ENCODE measurements around the gene MBD5.

MBD5 gene

DNA sequence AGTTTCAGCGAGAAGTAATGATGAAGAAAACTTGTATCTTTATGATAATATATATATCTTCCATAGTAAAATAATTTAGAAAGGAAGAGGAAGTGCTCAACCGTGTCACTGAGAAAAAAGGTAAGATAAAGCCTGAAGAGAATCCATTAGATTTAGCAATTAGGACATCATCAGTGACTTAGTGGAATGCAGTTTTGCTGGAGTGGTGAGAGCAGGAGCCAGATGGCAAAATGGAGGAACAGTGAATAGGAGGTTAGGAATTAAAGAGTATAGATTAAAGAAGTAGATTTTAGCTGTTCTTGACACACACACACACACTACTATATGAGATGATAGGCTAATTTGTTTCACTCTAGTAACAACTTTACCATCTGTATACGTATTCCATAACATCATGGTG, 466.5 kb downstream of the MBD5 start:
- DNase-seq, result no peak

DNA sequence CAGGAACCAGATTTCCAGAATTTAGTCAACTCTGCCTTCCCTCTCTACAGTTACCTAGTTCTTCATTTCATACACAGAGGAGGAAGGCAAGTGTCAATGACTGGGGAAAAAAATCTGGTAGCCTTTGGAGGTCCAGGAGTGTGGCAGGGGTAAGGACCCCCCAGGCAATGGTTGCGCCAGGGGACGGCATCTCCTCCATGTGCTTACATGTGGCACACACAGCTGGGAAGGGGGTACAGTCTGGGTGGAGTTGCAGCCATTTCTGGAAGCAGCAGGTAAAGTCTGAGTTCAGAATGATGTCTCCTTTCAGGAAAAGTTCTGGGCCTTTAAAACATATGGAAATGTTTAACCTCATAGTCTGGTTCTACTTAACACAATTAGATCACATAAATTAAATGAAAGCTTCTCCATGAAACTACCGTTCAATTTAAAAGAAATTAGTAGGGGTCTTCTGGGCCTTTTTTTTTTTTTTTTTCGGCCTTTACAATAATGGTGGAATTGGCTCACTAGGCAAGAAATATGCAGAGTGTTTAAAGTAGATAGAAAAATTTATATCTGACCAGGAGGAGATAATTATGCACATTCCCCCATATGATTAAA, 470.0 kb downstream of the MBD5 start:
- DNase-seq, result no peak

DNA sequence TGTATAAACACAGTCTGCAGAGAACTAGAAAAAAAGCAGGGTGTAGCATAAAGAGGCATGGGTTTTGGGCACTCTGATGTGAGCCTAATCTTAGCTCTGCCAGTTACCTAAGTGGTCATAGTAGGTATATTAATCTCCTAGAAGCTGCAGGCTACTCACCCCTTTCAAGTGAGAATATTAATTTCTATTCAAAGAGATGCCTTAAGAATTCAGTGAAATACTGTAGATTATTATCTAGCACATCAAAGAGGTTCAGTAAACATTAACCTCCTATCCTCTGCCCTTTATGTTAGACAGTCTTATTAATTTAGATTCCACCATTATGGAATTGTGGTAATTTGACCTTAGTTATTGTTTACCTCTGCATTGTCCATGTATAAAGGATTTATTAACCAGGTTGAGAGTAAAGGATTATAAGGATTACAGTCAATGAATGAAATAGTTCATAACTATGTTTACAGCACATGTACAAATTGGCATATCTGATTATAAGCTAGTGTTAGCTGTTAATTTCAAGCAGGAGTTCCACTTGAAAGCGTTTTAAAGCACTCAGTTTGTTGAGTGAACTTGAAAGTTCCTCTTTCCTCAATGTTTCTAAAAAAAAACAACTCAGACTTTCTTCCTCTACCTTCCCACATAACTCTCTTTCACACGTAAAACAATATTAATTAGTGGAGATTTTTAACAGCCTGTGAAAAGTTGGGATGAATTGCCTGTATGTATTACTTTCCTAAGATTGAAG, 473.1 kb downstream of the MBD5 start:
- DNase-seq, result no peak

DNA sequence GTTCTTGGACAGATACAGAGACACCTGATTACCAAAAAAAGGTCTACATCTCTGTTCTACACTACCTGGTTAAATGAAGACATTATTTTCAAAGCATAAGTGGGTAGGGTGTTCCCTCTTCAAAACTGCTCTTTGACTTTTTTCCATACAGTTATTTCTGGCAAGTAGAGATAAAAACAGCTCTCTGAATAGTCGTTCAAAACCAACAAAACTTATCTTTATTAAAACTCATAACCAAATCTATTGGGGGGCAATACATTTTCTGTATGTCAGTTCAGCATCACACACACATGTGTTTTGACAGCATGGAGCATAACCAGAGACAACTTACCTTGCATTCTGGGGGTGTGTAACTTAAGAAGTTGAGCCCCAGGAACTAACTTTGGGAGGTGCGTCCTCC, 474.7 kb downstream of the MBD5 start:
- no peak for DNase-seq

DNA sequence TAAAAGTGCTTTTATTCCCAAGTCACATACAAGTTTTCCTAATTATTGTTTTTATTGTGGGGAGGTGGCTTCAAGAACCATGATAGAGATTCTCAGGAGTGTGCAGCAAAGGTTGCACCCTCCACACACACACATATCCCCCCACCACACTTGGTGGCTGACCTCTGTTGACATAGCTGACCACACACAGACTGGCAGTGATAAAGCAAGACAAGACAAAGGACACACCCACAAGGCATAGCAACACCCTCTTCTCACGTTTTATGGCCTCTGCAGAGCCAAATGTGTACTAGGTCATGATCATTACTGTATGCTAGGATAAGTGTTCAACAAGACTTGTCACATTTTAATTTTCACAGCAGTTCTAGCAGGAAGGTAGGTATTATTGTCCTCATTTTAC, 480.7 kb downstream of the MBD5 start:
- DNase-seq, result no peak

DNA sequence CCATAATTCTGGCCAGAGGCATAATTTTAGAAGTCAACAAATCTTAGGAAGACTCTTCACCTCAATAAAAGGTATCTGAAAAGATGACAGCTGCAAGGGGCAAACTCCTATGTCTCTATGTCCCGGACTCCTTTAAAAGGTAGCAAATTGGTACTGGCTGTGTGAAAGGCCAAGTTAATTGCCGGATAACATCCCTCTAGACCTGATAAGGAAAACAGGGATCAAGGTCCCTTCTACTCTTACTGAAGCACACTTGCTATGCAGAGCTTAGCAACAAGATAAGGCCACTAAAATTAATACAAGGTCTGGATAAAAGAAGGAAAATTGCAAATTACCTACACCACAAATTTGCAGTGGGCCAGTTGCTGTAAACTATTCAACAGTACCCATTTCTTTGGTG, 482.6 kb downstream of the MBD5 start:
- no peak for DNase-seq

DNA sequence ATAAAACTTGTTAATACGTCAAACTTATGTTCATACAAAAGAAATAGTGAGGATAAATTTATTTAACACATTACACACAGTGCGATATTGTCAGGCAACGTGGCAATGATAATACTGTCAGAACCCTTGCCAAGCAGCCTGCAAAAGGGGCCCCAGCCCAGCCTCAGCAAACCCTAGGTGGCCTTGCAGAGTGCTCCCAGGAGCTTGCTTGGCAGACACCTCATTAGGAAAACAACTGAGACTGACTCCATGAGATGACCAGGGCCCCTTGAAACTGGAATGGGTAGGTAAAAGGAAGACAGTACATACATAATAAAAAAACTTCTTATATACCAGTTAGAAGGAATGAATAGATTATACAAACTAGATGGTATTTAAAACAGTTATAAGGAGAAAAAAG, 487.1 kb downstream of the MBD5 start:
- no peak for DNase-seq

DNA sequence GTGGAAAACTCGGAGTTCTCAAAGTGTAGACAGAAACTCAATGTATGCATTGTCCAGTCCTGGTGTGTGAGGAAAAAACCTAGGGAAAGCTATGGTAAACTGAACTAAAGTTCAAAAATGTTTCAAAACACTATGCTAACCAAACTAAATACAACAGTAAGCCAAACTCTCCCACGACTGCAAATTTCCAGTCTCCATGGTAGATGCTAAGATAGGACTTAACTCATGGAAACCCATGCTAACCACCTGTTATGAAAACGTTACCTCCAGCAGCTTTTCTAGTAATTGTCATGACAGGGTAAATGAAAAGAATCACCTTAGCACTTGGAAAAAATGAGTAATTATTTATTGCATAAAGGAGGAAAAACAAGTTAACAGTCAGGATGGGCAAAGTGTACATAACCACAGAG, 488.0 kb downstream of the MBD5 start:
- DNase-seq, result no peak

DNA sequence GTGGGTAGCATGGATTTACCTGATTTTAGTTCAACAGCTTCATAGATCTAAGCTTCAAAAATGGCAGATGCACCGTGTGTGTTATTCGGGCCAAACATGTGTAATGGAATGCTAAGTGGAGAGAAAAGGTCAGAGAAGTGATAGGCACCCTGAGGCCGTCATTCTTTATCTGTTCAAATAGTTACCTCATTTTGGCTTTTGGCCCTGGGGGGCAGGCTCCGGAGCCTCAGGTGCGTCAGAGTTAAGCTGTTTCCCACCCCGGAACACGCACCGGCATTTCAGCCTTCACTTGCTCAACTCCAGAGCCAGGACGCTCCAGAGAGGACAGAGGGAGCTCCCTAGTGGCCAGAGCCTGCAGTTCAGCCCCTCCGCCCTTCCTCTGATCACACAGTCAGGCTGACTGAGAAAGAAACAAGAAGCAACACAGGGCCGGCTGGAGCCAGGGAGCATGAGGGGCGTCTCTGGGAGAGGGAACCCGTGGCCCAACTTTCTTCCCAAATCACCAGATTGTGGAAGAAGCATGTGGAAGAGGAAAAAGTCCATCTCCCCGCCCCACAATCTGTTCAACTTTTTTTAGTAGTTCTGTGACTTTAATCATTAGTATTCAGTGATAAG, 488.5 kb downstream of the MBD5 start:
- DNase-seq, result peak; percentile 73 to 88

DNA sequence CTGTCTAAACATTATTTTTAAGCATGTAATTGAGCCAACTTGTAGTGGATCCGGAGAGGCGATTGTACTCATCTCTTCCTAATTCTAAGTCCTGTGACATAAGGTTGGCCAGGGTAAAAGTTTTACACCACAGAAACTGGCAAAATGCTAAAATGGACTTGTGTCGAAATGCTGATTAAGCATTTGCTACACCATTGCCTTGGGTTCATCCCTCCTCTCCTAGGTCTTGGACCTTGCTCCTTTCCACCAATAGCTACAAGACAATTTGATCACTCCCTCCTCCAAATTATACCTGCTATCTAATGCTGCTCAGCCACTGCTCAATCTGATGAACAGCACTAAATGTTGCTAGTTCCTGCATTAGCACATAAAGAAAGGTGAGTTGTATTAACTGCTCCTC, 491.0 kb downstream of the MBD5 start:
- DNase-seq, result no peak

DNA sequence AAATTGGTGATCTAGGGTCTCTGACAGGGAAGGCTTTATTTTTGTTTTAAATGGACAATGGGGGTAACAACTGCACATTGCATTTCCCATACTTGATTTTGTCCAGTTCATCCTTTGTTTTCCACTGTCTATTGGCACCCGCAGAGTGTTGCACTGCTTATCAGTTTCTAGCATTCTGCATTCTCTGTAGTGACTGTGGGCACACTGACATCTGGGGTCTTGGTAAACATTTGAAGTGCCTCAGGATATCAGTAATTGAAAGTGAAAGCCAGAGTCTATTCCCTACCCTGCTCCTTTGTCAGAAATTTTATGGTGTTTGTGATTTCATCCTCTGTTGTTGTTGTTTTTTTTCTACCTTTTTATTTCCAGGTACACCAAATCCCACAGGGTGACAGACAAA, 491.6 kb downstream of the MBD5 start:
- no peak for DNase-seq

DNA sequence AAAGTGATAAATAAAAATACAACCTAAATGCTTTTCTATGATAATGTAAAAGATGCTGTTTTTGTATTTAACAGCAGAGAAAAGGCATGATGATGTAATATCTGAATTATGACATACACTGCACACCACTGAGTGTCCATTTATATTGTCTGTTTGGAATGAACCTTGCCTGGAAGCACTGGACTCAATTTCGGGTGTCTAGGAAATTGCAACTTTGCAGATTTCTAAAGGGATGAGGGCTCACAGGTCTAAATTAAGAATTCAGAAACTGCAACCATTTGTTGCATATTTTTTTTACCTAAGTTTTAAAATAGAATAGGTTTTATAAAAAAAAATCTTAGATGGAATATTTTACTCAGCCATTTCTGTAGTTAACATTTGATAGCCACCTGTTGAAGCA, 492.5 kb downstream of the MBD5 start:
- DNase-seq, result no peak

DNA sequence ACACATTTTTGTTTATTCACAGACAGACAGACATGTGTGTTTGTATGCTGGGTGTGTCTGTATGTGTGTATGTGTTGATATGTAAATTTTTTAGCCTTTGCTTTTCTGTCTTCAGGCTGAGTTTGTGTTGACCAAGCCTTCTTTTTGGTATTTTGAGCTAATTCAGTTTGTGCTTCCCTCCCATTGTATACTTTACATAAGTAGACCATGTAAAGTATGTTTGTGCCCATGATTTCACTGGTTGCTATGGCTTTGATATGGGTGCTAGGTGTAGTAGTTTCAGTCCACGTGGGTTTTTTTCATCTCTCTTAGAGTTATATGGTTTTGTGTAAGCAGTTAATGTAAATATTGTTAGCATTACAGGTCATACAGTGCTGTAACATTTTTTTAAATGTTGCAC, 494.2 kb downstream of the MBD5 start:
- no peak for DNase-seq

DNA sequence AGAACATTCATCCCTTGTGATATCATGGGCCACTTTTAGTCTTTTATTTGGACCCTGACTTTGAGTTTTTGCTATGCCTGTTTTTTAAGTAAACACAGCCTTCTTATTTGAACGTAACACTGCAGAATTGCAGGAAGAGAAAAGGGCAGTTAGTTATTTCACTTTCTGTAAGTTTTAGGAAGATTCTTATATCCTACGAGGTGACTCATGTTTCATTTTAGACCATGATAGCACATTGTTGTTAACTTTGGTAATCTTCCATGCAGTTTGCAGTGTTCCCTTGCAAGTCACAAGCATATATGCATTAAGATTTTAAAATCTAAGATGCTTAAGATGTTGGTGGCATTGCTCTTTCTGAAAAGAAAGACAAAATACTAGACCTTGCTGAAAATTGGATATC, 495.1 kb downstream of the MBD5 start:
- no peak for DNase-seq

DNA sequence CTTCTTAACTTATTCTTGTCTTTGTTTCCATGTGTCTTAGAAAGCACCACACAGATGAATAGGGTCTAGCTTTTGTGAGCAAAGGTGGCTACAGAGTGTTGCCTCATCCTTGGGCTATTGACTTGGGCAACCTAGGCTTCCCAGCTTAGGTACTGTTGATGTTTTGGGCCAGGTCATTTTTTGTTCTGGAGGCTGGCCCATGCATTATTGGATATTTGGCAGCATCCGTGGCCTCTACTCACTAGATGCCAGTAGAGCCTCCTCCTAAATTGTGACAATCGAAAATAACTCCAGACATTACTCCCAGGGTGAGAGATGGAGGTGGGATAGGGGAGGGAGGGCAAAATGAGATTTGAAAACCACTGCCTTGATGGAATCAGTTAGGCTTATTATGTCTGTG, 496.4 kb downstream of the MBD5 start:
- DNase-seq, result no peak

DNA sequence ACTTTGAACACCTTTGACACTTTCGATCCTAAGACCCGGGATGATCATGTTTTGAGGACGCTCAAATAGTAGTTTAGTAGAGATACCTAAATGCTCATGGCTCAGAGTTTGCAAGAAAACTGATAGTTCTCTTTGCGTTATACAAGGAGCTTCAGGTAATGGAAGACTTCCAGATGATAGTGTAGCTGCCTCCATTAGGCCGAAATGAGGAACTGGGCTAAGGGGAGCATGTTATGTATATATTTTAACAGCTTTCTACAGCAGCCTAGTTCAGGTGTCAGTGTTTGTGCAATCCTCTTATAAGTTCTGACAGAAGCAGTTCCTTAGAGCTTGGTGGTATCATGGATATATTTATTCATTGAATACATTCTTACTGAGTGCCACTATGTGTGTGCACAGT, 496.9 kb downstream of the MBD5 start:
- no peak for DNase-seq

DNA sequence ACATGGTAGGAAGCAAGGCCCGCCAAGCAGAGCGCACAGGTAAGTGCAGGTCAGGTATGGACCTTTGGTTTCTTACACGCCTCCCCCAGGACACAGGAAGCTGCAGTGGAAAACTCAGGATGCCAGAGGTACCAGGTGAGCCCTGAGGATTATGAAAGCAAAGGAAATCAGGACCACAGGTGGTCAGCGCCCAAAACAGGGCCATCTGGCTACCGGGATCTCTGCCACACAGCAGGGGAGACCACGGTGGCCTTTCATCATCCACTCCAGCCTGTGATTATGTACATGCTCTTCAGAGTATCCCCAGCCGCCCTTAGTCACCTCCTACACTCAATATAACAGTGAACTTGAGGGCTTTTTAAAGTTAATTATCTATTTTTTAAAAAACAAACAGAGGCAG, 498.1 kb downstream of the MBD5 start:
- no peak for DNase-seq

DNA sequence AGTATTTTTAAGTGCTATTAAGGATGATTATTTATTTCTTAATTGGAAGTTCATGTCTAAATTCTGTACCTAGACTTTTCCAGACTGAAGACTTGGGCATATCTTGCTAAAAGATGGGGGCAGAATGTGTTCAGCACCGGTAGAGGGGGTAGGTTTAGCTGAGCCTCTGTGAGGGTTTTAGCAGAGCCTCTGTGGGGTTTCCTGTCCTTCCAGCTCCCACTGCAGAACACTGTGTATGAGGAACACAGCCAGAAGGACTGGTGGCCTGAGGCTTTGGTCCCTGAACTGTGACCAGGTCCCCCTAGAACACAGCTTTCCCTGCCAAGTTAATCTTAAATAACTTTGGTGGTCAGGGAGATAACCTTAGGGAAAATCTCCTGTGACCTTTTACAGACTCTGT, 500.3 kb downstream of the MBD5 start:
- no peak for DNase-seq

DNA sequence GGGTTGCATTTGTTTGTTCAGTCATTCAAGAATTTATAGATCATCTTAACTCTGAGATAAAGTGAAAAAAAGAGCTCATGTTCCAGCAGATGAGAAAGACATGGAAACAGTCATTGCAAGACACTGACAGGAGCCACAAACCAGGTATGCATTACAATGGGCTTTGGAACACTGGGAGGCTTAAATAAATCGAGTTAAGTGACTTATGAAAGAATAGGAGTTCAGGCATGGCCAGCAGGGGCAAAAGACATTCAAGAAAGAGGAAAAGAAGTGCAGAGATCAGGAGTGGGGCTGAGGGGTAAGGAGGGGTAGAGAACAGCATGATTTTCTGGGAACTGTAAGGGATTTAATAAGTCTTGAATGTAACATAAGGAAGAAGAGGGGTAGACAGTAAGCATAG, 502.4 kb downstream of the MBD5 start:
- no peak for DNase-seq

DNA sequence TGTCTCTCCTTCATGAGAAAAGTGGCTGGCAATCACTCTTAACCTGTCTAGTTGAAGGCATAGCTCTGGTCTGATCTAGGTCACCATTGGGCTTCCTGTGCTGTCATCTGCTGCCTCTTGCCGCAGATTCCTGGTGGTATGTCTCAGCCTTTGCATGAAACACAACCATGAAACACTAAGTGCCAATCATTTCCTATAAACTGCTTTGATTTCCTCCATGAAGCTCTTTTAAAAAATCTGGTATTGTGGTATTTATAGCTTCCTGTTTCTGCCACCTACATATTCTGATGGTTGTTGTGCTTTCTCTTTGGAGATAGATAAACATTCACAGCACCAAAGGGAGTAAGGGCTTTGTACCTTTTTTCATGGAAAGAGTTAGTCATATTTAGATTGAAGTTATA, 503.6 kb downstream of the MBD5 start:
- DNase-seq, result peak; percentile 36 to 49

DNA sequence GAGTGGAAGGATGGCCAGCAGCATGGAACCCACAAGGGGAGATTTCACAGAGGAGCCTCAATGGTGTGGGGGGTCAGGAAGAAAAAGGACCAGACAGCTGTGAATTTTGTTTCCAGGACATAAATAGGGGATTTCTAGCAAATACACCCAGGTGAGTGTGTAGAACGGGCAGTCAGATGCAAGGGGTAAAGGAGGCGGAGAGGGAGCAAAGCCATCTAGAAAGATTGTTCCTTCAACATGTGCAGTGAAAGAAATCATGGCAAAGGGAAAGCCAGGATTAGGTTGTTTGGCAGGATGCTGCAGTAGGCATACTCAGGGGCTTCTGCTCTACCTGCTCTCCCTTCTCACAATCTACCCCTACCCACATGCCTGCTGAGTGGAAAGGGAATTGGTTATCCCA, 504.2 kb downstream of the MBD5 start:
- no peak for DNase-seq

DNA sequence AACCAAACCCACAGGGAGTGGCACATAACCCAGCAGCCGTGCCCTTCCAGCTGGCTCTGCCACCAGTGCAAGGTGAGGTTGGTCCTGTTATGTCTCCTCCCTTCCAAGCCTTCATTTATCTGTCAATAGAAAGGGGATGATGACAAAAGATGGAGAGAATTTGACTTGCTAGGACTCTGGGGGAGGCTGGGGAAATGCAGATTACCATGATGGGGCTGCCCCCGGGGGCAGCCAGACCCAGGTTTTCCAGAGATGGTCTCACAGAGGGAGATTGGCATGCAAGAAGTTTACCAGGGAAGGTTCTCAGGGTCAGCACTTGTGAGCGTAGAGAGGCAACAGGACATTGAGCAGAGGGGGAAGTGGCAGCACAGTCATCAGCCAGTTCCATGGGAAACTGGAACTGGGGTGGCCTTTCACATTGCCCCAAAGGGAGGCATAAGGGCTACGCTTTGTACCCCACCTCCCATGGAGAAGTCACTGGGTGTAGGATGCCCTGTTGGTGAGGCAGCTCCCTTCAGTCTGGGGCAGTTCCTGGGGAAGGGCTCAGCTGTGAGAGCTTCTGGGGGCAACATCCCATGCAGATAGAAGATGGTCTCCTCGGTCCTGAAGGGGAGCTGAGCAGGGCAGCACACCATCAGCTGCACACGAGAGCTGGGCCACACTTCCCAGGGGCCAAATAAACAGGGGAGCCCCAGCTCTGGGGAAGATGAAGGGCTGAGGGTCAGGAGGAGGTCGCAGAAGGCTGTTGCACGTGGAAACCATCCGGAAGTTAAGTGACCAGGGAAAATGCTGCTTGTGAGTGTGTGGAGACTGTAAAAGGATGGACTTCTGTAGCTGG, 505.8 kb downstream of the MBD5 start:
- no peak for DNase-seq

DNA sequence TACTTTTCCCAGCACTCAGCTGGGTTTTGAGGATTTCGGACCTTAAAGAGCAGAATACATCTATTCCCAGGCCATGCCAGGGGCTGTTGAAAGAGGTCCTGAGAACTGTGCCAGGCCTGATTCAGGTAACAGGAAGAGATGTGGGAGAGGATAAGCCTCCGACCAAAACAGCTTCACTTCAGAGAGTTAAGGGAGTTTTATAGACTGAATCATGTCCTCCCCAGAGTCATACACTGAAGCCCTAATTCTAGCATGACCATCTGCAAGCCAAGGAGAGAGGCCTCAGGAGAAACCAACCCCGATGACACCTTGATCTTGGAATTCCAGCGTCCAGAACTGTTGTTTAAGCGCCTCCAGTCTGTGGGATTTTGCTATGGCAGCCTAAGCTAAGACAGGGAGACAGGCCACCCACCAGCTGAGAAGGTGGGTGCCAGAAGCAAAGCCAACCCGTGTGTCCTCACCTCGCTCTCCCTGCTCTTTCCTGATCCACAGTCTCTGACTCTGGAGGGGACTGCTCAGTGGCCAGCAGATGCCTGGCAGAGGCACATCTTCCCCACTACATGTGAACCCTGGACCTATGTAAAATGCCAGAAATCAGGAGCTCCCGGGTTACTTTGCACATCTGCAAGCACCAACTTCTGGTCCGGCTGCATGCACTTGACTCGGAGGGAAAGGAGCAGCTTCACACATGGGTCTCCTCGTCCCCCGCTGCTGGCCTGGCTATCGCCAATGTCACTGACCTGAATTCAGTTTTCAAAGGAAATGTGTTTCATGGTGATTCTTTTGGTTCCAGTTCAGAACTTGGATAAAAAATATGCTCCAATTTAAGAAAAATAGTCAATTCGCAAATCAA, 506.8 kb downstream of the MBD5 start:
- DNase-seq, result no peak

Data from inflammatory macrophage treated with lipopolysaccharide for 1 hour (primary cell).